ENCODE results near the gene PDE6A.
"Not testable (repeated sequence)": the region's sequence is repeated elsewhere in the genome, so short reads cannot be mapped to it uniquely, and the experiment has no call there.

Gene PDE6A

GRCh38 chr5:149881069-149881622 is 63.4 kb downstream of the PDE6A start:
- Histone ChIP-seq H3K4me3 (replicated peaks; ENCODE audit: insufficient read depth, low read length) (no peak overlapping the region), H3K27ac (replicated peaks) (no peak overlapping the region), H3K27me3 (ENCODE audit: insufficient read depth, poor library complexity, severe bottlenecking) (no peaks in the 10 kb centered on the region)
- TF ChIP-seq POLR2AphosphoS5 (IDR thresholded peaks at IDR 0.05; ENCODE audit: low read depth) (no peak), GABPA (IDR thresholded peaks at IDR 0.05; ENCODE audit: low read depth) (no peak), SPI1 (IDR thresholded peaks at IDR 0.05; ENCODE audit: borderline replicate concordance, low read depth) (no peak), CTCF (IDR thresholded peaks at IDR 0.05; ENCODE audit: insufficient read depth, low read length) (no peak), REST (IDR thresholded peaks at IDR 0.05; ENCODE audit: insufficient replicate concordance, low read depth) (no peak)
- no peak for DNase-seq (ENCODE audit: low read depth in 1 of 2, low spot score in 1 of 2)

GRCh38 chr5:149879593-149879992 is 65.0 kb downstream of the PDE6A start:
- H3K27ac ChIP-seq (replicated peaks); DNase-seq (ENCODE audit: low read depth in 1 of 2, low spot score in 1 of 2); H3K4me3 ChIP-seq (replicated peaks; ENCODE audit: insufficient read depth, low read length); H3K27me3 ChIP-seq (ENCODE audit: insufficient read depth, poor library complexity, severe bottlenecking): not testable (repeated sequence)

- Histone ChIP-seq H3K4me3 (replicated peaks; ENCODE audit: insufficient read depth, low read length) (no peak overlapping the region), H3K27me3 (ENCODE audit: insufficient read depth, poor library complexity, severe bottlenecking) (no peaks in the 10 kb centered on the region), H3K27ac (replicated peaks) (no peak overlapping the region)
- TF ChIP-seq REST (IDR thresholded peaks at IDR 0.05; ENCODE audit: insufficient replicate concordance, low read depth), result no peak
- no peak for TF ChIP-seq CTCF (IDR thresholded peaks at IDR 0.05; ENCODE audit: insufficient read depth, low read length)
- no peak for DNase-seq (ENCODE audit: low read depth in 1 of 2, low spot score in 1 of 2)
Measured at GRCh38 chr5:149878371-149878770, 66.2 kb downstream of the PDE6A start.

GRCh38 chr5:149873896-149874295 is 70.7 kb downstream of the PDE6A start:
- TF ChIP-seq REST (IDR thresholded peaks at IDR 0.05; ENCODE audit: insufficient replicate concordance, low read depth) (no peak), CTCF (IDR thresholded peaks at IDR 0.05; ENCODE audit: insufficient read depth, low read length) (no peak), GABPA (IDR thresholded peaks at IDR 0.05; ENCODE audit: low read depth) (no peak), POLR2AphosphoS5 (IDR thresholded peaks at IDR 0.05; ENCODE audit: low read depth) (no peak), SPI1 (IDR thresholded peaks at IDR 0.05; ENCODE audit: borderline replicate concordance, low read depth) (no peak)
- H3K4me3 ChIP-seq (replicated peaks; ENCODE audit: insufficient read depth, low read length), result no peak overlapping the region
- no peaks in the 10 kb centered on the region for H3K27me3 ChIP-seq (ENCODE audit: insufficient read depth, poor library complexity, severe bottlenecking)
- H3K27ac ChIP-seq (replicated peaks), result no peak overlapping the region
- DNase-seq (ENCODE audit: low read depth in 1 of 2, low spot score in 1 of 2), result no peak

Measured in HL-60 (cell line).